ENCODE results near the gene OR6B2.

Gene OR6B2

GRCh38 chr2:240021488-240022104 is 8.6 kb downstream of the OR6B2 start:
- peaks cover 5% of the 10 kb centered on the region for H3K9me3 Mint-ChIP-seq
- no peak overlapping the region for H3K27ac Mint-ChIP-seq
- peak; percentile 86 for DNase-seq
- H3K4me1 Mint-ChIP-seq: peaks cover 22% of the 10 kb centered on the region
- peaks cover 39% of the 10 kb centered on the region for H3K36me3 Mint-ChIP-seq (ENCODE audit: low read depth)
- no peak overlapping the region for H3K4me3 Mint-ChIP-seq
- TF ChIP-seq CTCF (IDR thresholded peaks at IDR 0.05): peak; percentile 86
- H3K27me3 Mint-ChIP-seq (ENCODE audit: low read depth, poor library complexity): peaks cover 9% of the 10 kb centered on the region

GRCh38 chr2:240018071-240018750 is 12.0 kb downstream of the OR6B2 start:
- Mint-ChIP-seq H3K4me3 (no peak overlapping the region), H3K27ac (no peak overlapping the region), H3K36me3 (ENCODE audit: low read depth) (peaks cover 62% of the 10 kb centered on the region), H3K27me3 (ENCODE audit: low read depth, poor library complexity) (peaks cover 2% of the 10 kb centered on the region), H3K4me1 (peaks cover 6% of the 10 kb centered on the region), H3K9me3 (no peaks in the 10 kb centered on the region)
- TF ChIP-seq CTCF (IDR thresholded peaks at IDR 0.05): no peak
- DNase-seq: no peak

GRCh38 chr2:240014327-240014726 is 15.9 kb downstream of the OR6B2 start:
- H3K4me1 Mint-ChIP-seq: no peaks in the 10 kb centered on the region
- no peak for DNase-seq
- TF ChIP-seq CTCF (IDR thresholded peaks at IDR 0.05): no peak
- H3K36me3 Mint-ChIP-seq (ENCODE audit: low read depth): peaks cover 61% of the 10 kb centered on the region
- H3K27ac Mint-ChIP-seq: no peak overlapping the region
- no peak overlapping the region for H3K4me3 Mint-ChIP-seq
- H3K27me3 Mint-ChIP-seq (ENCODE audit: low read depth, poor library complexity): peaks cover 2% of the 10 kb centered on the region
- H3K9me3 Mint-ChIP-seq: no peaks in the 10 kb centered on the region

GRCh38 chr2:240013343-240013742 is 16.9 kb downstream of the OR6B2 start:
- Mint-ChIP-seq H3K27ac (no peak overlapping the region), H3K4me3 (no peak overlapping the region), H3K9me3 (no peaks in the 10 kb centered on the region), H3K4me1 (no peaks in the 10 kb centered on the region), H3K27me3 (ENCODE audit: low read depth, poor library complexity) (peaks cover 2% of the 10 kb centered on the region), H3K36me3 (ENCODE audit: low read depth) (peaks cover 54% of the 10 kb centered on the region)
- no peak for DNase-seq
- peak; percentile 25 for TF ChIP-seq CTCF (IDR thresholded peaks at IDR 0.05)

- Mint-ChIP-seq H3K36me3 (ENCODE audit: low read depth) (peaks cover 28% of the 10 kb centered on the region), H3K4me1 (no peaks in the 10 kb centered on the region), H3K27ac (no peak overlapping the region), H3K27me3 (ENCODE audit: low read depth, poor library complexity) (no peaks in the 10 kb centered on the region), H3K9me3 (no peaks in the 10 kb centered on the region), H3K4me3 (no peak overlapping the region)
- no peak for DNase-seq
- TF ChIP-seq CTCF (IDR thresholded peaks at IDR 0.05): no peak
Measured at GRCh38 chr2:240002983-240003382, 27.2 kb downstream of the OR6B2 start.

- no peaks in the 10 kb centered on the region for H3K27me3 Mint-ChIP-seq (ENCODE audit: low read depth, poor library complexity)
- H3K27ac Mint-ChIP-seq: no peak overlapping the region
- TF ChIP-seq CTCF (IDR thresholded peaks at IDR 0.05): no peak
- no peaks in the 10 kb centered on the region for H3K9me3 Mint-ChIP-seq
- DNase-seq: no peak
- H3K4me3 Mint-ChIP-seq: no peak overlapping the region
- H3K36me3 Mint-ChIP-seq (ENCODE audit: low read depth): peaks cover 31% of the 10 kb centered on the region
- H3K4me1 Mint-ChIP-seq: no peaks in the 10 kb centered on the region
Measured at GRCh38 chr2:240000671-240001070, 29.6 kb downstream of the OR6B2 start.

Measured in nephron progenitor cell (in vitro differentiated cells).